ENCODE results near the gene KRT71.

DNA sequence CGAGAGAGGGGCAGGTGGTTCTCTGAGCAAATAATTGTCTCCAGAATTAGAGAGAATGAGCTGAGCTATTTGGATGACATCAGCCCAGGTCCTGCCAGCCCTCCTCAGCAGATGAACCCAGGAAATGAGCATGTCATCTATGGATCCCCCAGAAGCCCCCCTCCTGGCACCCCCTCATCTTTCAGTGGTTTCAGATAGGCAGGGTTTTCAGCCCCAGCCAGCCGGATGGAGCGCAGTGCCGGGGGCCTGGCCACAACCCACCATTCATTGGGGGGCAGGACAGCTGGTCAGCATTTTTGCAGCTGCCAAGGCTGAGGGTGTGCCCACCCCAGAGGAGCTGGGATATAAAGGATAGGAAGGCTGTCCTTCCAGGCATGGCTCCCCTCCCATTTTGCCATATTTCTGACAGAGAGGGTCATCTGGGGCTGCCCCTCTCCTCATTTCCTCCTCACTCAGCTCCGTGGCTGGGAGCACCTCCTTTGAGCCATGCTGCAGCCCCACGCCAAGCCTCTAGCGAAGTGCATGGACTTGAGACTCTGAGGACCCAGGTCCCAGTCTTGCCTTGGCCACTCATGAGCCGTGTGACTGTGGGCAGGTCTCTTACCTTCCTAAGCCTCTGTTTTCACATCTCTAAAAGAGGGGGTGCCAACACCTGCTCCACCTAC, 6.0 kb upstream of the KRT71 start:
- TF ChIP-seq, protein P1, sequence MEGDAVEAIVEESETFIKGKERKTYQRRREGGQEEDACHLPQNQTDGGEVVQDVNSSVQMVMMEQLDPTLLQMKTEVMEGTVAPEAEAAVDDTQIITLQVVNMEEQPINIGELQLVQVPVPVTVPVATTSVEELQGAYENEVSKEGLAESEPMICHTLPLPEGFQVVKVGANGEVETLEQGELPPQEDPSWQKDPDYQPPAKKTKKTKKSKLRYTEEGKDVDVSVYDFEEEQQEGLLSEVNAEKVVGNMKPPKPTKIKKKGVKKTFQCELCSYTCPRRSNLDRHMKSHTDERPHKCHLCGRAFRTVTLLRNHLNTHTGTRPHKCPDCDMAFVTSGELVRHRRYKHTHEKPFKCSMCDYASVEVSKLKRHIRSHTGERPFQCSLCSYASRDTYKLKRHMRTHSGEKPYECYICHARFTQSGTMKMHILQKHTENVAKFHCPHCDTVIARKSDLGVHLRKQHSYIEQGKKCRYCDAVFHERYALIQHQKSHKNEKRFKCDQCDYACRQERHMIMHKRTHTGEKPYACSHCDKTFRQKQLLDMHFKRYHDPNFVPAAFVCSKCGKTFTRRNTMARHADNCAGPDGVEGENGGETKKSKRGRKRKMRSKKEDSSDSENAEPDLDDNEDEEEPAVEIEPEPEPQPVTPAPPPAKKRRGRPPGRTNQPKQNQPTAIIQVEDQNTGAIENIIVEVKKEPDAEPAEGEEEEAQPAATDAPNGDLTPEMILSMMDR (IDR thresholded peaks at IDR 0.05 in 4 of 5, conservative IDR thresholded peaks at IDR 0.05 in 1 of 5) = no peak
- TF ChIP-seq POLR2A (IDR thresholded peaks at IDR 0.05) = no peak
